Thoracic aorta (tissue), 2 donors: ENCODE results near the gene TAF11L12. TPM values are rescaled to one million over a fixed set of nuclear protein-coding genes. Genes with fewer than 3 reads are reported as not detected.

ENCODE experiments used
- ATAC-seq: fragments of 150-250 bp; one replicate; pipeline ENCODE4 v1.8.0; 2017; ENCODE audit warnings: low read depth; ENCODE audit not compliant: insufficient number of reproducible peaks, low FRiP score
- DNase-seq: peaks from one replicate; pipeline ENCODE4 v3.0.0-alpha.2; 2020; ENCODE audit warnings: low spot score
- H3K27ac ChIP-seq, 2 donors: fragments of 200-600 bp; sonication (generic); 1 replicate in 1 of 2; 2 replicates in 1 of 2; pipeline ENCODE4 v1.5.1; 2016; ENCODE audit warnings: mild to moderate bottlenecking in 2 of 2, moderate library complexity in 2 of 2
- H3K27me3 ChIP-seq: fragments of 200-600 bp; sonication (generic); replicated peaks from 2 replicates; pipeline ENCODE4 v1.6.0; 2016; ENCODE audit warnings: mild to moderate bottlenecking; ENCODE audit not compliant: insufficient read depth
- H3K36me3 ChIP-seq: fragments of 200-600 bp; sonication (generic); one replicate; pipeline ENCODE4 v1.5.1; 2016
- H3K4me1 ChIP-seq, 2 donors: fragments of 200-600 bp; sonication (generic); 1 replicate in 1 of 2; 2 replicates in 1 of 2; pipeline versions ENCODE4 v1.5.1 to v1.6.0; 2016; ENCODE audit warnings: low read depth in 2 of 2, mild to moderate bottlenecking in 1 of 2; ENCODE audit not compliant: control insufficient read depth in 1 of 2
- H3K4me3 ChIP-seq: fragments of 200-600 bp; sonication (generic); 2 replicates; pipeline ENCODE4 v1.5.1; 2016; ENCODE audit warnings: mild to moderate bottlenecking
- H3K9me3 ChIP-seq: fragments of 200-600 bp; sonication (generic); 2 replicates; pipeline ENCODE4 v1.5.1; 2016
- total RNA-seq, 2 donors: library from RNA; depleted of rRNA; stranded (reverse); fragments of >200 nt; gene quantifications; one replicate each; pipeline versions ENCODE4 v1.1.0 to v1.2.3, GENCODE V29; 2016
- TF ChIP-seq, protein P1 (sequence below): fragments of 200-600 bp; sonication (generic); IDR thresholded peaks from one replicate; pipeline ENCODE4 v1.5.1; 2019; ENCODE audit warnings: antibody characterized with exemption

The TAF11L12 gene
- total RNA-seq, 2 donors from 2014 or later, result not detected

DNA sequence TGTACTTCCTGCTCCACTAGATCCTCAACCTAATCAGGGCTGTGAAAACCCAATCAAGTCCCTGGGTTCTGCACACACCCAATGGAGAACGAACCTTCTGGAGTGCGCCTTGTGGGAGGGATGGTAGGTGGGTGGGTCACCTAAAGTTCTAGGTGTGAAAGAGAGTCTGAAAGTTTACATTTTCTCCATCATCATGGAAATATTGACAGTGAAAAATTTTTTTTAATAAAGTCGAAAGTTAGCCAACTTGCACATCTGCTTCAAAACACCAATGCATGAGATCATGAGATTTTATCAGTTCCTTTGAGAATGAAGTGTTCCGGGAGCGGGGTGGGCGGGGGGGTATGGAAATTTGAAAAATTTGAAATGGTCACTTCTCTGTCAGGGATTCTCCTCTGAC is 45.7 kb downstream of the TAF11L12 start:
- no peak for DNase-seq

More for the DNA sequence above, 45.7 kb downstream of the TAF11L12 start:
- no peaks in the 10 kb centered on the region for H3K4me1 ChIP-seq
- ATAC-seq, result no peak
- H3K9me3 ChIP-seq, result no peaks in the 10 kb centered on the region
- H3K4me3 ChIP-seq, result no peak overlapping the region
- no peaks in the 10 kb centered on the region for H3K36me3 ChIP-seq
- TF ChIP-seq, protein P1, sequence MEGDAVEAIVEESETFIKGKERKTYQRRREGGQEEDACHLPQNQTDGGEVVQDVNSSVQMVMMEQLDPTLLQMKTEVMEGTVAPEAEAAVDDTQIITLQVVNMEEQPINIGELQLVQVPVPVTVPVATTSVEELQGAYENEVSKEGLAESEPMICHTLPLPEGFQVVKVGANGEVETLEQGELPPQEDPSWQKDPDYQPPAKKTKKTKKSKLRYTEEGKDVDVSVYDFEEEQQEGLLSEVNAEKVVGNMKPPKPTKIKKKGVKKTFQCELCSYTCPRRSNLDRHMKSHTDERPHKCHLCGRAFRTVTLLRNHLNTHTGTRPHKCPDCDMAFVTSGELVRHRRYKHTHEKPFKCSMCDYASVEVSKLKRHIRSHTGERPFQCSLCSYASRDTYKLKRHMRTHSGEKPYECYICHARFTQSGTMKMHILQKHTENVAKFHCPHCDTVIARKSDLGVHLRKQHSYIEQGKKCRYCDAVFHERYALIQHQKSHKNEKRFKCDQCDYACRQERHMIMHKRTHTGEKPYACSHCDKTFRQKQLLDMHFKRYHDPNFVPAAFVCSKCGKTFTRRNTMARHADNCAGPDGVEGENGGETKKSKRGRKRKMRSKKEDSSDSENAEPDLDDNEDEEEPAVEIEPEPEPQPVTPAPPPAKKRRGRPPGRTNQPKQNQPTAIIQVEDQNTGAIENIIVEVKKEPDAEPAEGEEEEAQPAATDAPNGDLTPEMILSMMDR, result no peak
- no peak overlapping the region for H3K27ac ChIP-seq
- no peaks in the 10 kb centered on the region for H3K27me3 ChIP-seq

Other genes starting within 250 kb of the TAF11L12 start
- not detected for gene TAF11L2, start 112.2 kb upstream of the TAF11L12 start, total RNA-seq
- gene TAF11L3, start 92.0 kb upstream of the TAF11L12 start, total RNA-seq, result not detected
- gene TAF11L4, start 88.6 kb upstream of the TAF11L12 start, total RNA-seq, result not detected
- not detected for gene TAF11L5, start 85.2 kb upstream of the TAF11L12 start, total RNA-seq
- not detected for gene TAF11L6, start 81.7 kb upstream of the TAF11L12 start, total RNA-seq
- gene TAF11L7, start 24.6 kb upstream of the TAF11L12 start, total RNA-seq, result not detected
- gene TAF11L8, start 19.4 kb upstream of the TAF11L12 start, total RNA-seq, result not detected
- not detected for gene TAF11L9, start 16.0 kb upstream of the TAF11L12 start, total RNA-seq
- not detected for gene TAF11L10, start 12.6 kb upstream of the TAF11L12 start, total RNA-seq
- not detected for gene TAF11L11, start 6.2 kb upstream of the TAF11L12 start, total RNA-seq
- gene TAF11L13, start 21.7 kb downstream of the TAF11L12 start, total RNA-seq, result not detected
- not detected for gene TAF11L14, start 24.1 kb downstream of the TAF11L12 start, total RNA-seq